SK-N-SH treated with all-trans-retinoic acid at 6 μM for 48 hours (cell line): ENCODE data around the gene BRD1.

ENCODE experiments used
- CSDC2 ChIP-seq: fragments of 250-450 bp; sonication (Bioruptor Pico); IDR thresholded peaks from 2 replicates; pipeline ENCODE4 v1.5.0; 2020; ENCODE audit warnings: mild to moderate bottlenecking, moderate library complexity
- ESRRG ChIP-seq: fragments of 250-450 bp; sonication (Bioruptor Pico); IDR thresholded peaks from 2 replicates; pipeline ENCODE4 v1.6.1; 2021; ENCODE audit warnings: mild to moderate bottlenecking
- GLIS3 ChIP-seq: fragments of 250-450 bp; sonication (Bioruptor Pico); IDR thresholded peaks from 2 replicates; pipeline ENCODE4 v1.5.0; 2020; ENCODE audit warnings: mild to moderate bottlenecking, moderate library complexity
- PPARA ChIP-seq: fragments of 250-450 bp; sonication (Bioruptor Pico); IDR thresholded peaks from 2 replicates; pipeline ENCODE4 v1.5.0; 2020; ENCODE audit warnings: mild to moderate bottlenecking, borderline replicate concordance
- ZC3H10 ChIP-seq: fragments of 250-450 bp; sonication (Bioruptor Pico); IDR thresholded peaks from 2 replicates; pipeline ENCODE4 v1.5.1; 2021; ENCODE audit warnings: mild to moderate bottlenecking, moderate library complexity
- ZFP3 ChIP-seq: fragments of 250-450 bp; sonication (Bioruptor Pico); IDR thresholded peaks from 2 replicates; pipeline ENCODE4 v1.5.0; 2020; ENCODE audit warnings: mild to moderate bottlenecking, moderate library complexity
- ZNF565 ChIP-seq: fragments of 450-650 bp; formaldehyde crosslinking; conservative IDR thresholded peaks from 2 replicates; pipeline ENCODE4 v1.5.0; 2020; ENCODE audit warnings: low read depth, mild to moderate bottlenecking, moderate library complexity
- TF ChIP-seq, protein P1 (sequence below): fragments of 250-450 bp; sonication (Bioruptor Pico); IDR thresholded peaks from 2 replicates; pipeline ENCODE4 v1.5.1; 2020; ENCODE audit warnings: low read depth, mild to moderate bottlenecking, moderate library complexity
- TF ChIP-seq, protein P2 (sequence below): fragments of 250-450 bp; sonication (Bioruptor Pico); IDR thresholded peaks from 2 replicates; pipeline ENCODE4 v1.8.0; 2021; ENCODE audit warnings: low read depth, mild to moderate bottlenecking, moderate library complexity, borderline replicate concordance
- TF ChIP-seq, protein P3 (sequence below): fragments of 250-450 bp; sonication (Bioruptor Pico); IDR thresholded peaks from 2 replicates; pipeline ENCODE4 v1.8.0; 2020; ENCODE audit warnings: mild to moderate bottlenecking, moderate library complexity, borderline replicate concordance
- TF ChIP-seq, protein P4 (sequence below): fragments of 250-450 bp; sonication (Bioruptor Pico); IDR thresholded peaks from 2 replicates; pipeline ENCODE4 v1.5.0; 2020; ENCODE audit warnings: mild to moderate bottlenecking, moderate library complexity

DNA sequence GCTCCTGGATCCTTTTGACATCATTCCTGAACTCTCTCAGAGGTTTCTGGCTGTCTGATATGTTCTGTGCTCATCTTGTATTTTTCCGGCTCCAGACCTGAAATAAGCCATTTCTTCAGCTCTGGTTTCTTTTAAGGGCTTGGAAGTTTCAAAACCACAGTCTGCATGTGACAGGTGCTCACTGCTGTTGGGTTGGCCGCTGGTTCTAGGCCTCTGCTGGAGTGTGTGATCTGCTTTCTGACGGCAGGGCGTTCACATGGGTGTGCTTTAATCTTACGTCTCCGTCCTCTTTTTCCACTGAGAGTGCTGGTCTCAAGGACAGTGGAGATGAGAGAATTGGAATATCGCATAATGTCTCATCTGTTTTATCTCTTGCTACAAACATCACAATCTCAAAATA lies 36.3 kb upstream of the BRD1 start:
- TF ChIP-seq ZC3H10 (CRISPR knock-in tag) (no peak), ESRRG (CRISPR knock-in tag) (no peak), GLIS3 (CRISPR knock-in tag) (no peak), PPARA (no peak), ZNF565 (no peak), CSDC2 (CRISPR knock-in tag) (no peak), ZFP3 (CRISPR knock-in tag) (no peak)
- TF ChIP-seq, protein P1, sequence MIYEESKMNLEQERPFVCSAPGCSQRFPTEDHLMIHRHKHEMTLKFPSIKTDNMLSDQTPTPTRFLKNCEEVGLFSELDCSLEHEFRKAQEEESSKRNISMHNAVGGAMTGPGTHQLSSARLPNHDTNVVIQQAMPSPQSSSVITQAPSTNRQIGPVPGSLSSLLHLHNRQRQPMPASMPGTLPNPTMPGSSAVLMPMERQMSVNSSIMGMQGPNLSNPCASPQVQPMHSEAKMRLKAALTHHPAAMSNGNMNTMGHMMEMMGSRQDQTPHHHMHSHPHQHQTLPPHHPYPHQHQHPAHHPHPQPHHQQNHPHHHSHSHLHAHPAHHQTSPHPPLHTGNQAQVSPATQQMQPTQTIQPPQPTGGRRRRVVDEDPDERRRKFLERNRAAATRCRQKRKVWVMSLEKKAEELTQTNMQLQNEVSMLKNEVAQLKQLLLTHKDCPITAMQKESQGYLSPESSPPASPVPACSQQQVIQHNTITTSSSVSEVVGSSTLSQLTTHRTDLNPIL (CRISPR knock-in tag): no peak
- TF ChIP-seq, protein P2, sequence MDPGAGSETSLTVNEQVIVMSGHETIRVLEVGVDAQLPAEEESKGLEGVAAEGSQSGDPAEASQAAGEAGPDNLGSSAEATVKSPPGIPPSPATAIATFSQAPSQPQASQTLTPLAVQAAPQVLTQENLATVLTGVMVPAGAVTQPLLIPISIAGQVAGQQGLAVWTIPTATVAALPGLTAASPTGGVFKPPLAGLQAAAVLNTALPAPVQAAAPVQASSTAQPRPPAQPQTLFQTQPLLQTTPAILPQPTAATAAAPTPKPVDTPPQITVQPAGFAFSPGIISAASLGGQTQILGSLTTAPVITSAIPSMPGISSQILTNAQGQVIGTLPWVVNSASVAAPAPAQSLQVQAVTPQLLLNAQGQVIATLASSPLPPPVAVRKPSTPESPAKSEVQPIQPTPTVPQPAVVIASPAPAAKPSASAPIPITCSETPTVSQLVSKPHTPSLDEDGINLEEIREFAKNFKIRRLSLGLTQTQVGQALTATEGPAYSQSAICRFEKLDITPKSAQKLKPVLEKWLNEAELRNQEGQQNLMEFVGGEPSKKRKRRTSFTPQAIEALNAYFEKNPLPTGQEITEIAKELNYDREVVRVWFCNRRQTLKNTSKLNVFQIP (CRISPR knock-in tag): no peak
- TF ChIP-seq, protein P3, sequence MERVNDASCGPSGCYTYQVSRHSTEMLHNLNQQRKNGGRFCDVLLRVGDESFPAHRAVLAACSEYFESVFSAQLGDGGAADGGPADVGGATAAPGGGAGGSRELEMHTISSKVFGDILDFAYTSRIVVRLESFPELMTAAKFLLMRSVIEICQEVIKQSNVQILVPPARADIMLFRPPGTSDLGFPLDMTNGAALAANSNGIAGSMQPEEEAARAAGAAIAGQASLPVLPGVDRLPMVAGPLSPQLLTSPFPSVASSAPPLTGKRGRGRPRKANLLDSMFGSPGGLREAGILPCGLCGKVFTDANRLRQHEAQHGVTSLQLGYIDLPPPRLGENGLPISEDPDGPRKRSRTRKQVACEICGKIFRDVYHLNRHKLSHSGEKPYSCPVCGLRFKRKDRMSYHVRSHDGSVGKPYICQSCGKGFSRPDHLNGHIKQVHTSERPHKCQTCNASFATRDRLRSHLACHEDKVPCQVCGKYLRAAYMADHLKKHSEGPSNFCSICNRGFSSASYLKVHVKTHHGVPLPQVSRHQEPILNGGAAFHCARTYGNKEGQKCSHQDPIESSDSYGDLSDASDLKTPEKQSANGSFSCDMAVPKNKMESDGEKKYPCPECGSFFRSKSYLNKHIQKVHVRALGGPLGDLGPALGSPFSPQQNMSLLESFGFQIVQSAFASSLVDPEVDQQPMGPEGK (CRISPR knock-in tag): no peak
- TF ChIP-seq, protein P4, sequence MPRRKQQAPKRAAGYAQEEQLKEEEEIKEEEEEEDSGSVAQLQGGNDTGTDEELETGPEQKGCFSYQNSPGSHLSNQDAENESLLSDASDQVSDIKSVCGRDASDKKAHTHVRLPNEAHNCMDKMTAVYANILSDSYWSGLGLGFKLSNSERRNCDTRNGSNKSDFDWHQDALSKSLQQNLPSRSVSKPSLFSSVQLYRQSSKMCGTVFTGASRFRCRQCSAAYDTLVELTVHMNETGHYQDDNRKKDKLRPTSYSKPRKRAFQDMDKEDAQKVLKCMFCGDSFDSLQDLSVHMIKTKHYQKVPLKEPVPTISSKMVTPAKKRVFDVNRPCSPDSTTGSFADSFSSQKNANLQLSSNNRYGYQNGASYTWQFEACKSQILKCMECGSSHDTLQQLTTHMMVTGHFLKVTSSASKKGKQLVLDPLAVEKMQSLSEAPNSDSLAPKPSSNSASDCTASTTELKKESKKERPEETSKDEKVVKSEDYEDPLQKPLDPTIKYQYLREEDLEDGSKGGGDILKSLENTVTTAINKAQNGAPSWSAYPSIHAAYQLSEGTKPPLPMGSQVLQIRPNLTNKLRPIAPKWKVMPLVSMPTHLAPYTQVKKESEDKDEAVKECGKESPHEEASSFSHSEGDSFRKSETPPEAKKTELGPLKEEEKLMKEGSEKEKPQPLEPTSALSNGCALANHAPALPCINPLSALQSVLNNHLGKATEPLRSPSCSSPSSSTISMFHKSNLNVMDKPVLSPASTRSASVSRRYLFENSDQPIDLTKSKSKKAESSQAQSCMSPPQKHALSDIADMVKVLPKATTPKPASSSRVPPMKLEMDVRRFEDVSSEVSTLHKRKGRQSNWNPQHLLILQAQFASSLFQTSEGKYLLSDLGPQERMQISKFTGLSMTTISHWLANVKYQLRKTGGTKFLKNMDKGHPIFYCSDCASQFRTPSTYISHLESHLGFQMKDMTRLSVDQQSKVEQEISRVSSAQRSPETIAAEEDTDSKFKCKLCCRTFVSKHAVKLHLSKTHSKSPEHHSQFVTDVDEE (CRISPR knock-in tag): no peak
